Neural progenitor cell (in vitro differentiated cells): ENCODE results near the gene PPFIA2. TPM values are rescaled to one million over a fixed set of nuclear protein-coding genes. Genes with fewer than 3 reads are reported as not detected.

Experiments used
- DNase-seq: peaks from one replicate; pipeline ENCODE4 v3.0.0-alpha.2; 2016; ENCODE audit warnings: low spot score
- H2AFZ ChIP-seq: fragments of 200-600 bp; sonication (generic); replicated peaks from 2 replicates; pipeline ENCODE4 v1.6.1; 2016; ENCODE audit warnings: antibody characterized with exemption
- H3F3A ChIP-seq: fragments of 200-600 bp; sonication (generic); 2 replicates; pipeline ENCODE4 v1.6.1; 2016; ENCODE audit warnings: antibody characterized with exemption, low read depth
- H3K27ac ChIP-seq: fragments of 200-600 bp; sonication (generic); 2 replicates; pipeline ENCODE4 v1.5.1; 2016; ENCODE audit warnings: mild to moderate bottlenecking
- H3K27me3 ChIP-seq: fragments of 200-600 bp; sonication (generic); 2 replicates; pipeline ENCODE4 v1.6.1; 2016; ENCODE audit warnings: mild to moderate bottlenecking, moderate library complexity
- H3K36me3 ChIP-seq: fragments of 200-600 bp; sonication (generic); 2 replicates; pipeline ENCODE4 v1.5.1; 2016
- H3K4me1 ChIP-seq: fragments of 200-600 bp; sonication (generic); 2 replicates; pipeline ENCODE4 v1.6.1; 2016; ENCODE audit warnings: mixed run types
- H3K4me2 ChIP-seq: fragments of 200-600 bp; sonication (generic); 2 replicates; pipeline ENCODE4 v1.6.1; 2016
- H3K4me3 ChIP-seq: fragments of 200-600 bp; sonication (generic); 2 replicates; pipeline ENCODE4 v1.5.1; 2016
- H3K79me2 ChIP-seq: fragments of 200-600 bp; sonication (generic); 2 replicates; pipeline ENCODE4 v1.6.1; 2016; ENCODE audit warnings: low read depth
- H3K9ac ChIP-seq: fragments of 200-600 bp; sonication (generic); 2 replicates; pipeline ENCODE4 v1.6.1; 2016
- H3K9me3 ChIP-seq: fragments of 200-600 bp; sonication (generic); 2 replicates; pipeline ENCODE4 v1.5.1; 2016; ENCODE audit warnings: low read depth
- H4K20me1 ChIP-seq: fragments of 200-600 bp; sonication (generic); 2 replicates; pipeline ENCODE4 v1.6.1; 2016; ENCODE audit warnings: low read depth
- H3K27ac Mint-ChIP-seq: 3 replicates; pipeline ENCODE4 v1.8.0; 2021; ENCODE audit warnings: mixed read lengths
- H3K27me3 Mint-ChIP-seq: 2 replicates; pipeline ENCODE4 v1.8.0; 2022; ENCODE audit warnings: low read depth, mild to moderate bottlenecking, inconsistent platforms, moderate library complexity, mixed read lengths; ENCODE audit not compliant: insufficient read depth
- H3K36me3 Mint-ChIP-seq: 3 replicates; pipeline ENCODE4 v1.8.0; 2021; ENCODE audit warnings: mixed read lengths
- H3K4me1 Mint-ChIP-seq: 3 replicates; pipeline ENCODE4 v1.8.0; 2021; ENCODE audit warnings: mixed read lengths
- H3K4me3 Mint-ChIP-seq: 3 replicates; pipeline ENCODE4 v1.8.0; 2021; ENCODE audit warnings: mild to moderate bottlenecking, moderate library complexity, mixed read lengths
- H3K9me3 Mint-ChIP-seq: 3 replicates; pipeline ENCODE4 v1.8.0; 2020; ENCODE audit warnings: mixed read lengths
- CTCF ChIP-seq: fragments of 200-600 bp; sonication (generic); IDR thresholded peaks from 2 replicates; pipeline ENCODE4 v1.5.1; 2017; ENCODE audit warnings: antibody characterized with exemption, mild to moderate bottlenecking
- EZH2 ChIP-seq: fragments of 200-600 bp; sonication (generic); IDR thresholded peaks from 2 replicates; pipeline ENCODE4 v1.6.1; 2017; ENCODE audit warnings: antibody characterized with exemption, mild to moderate bottlenecking, moderate library complexity
- EZH2phosphoT487 ChIP-seq: fragments of 200-600 bp; sonication (generic); IDR thresholded peaks from 2 replicates; pipeline ENCODE4 v1.6.1; 2017; ENCODE audit warnings: antibody characterized with exemption
- total RNA-seq: library from RNA; depleted of rRNA; stranded (reverse); fragments of >200 nt; gene quantifications from 2 replicates; pipeline ENCODE4 v1.2.3, GENCODE V29; 2015; ENCODE audit warnings: low replicate concordance

Gene PPFIA2
- total RNA-seq, 1 donor from 2014 or later, result 1.4 TPM

- Histone ChIP-seq H3K4me1 (no peaks in the 10 kb centered on the region), H3K27ac (no peak overlapping the region), H3K27me3 (no peaks in the 10 kb centered on the region), H3K4me3 (no peak overlapping the region), H3K79me2 (no peaks in the 10 kb centered on the region), H2AFZ (no peak overlapping the region), H4K20me1 (no peaks in the 10 kb centered on the region), H3F3A (no peaks in the 10 kb centered on the region), H3K36me3 (no peaks in the 10 kb centered on the region), H3K4me2 (no peak overlapping the region), H3K9me3 (no peaks in the 10 kb centered on the region), H3K9ac (no peak overlapping the region)
- no peaks in the 10 kb centered on the region for H3K4me1 Mint-ChIP-seq
- no peaks in the 10 kb centered on the region for H3K36me3 Mint-ChIP-seq
- H3K4me3 Mint-ChIP-seq, result no peak overlapping the region
- TF ChIP-seq CTCF, result no peak
- TF ChIP-seq EZH2, result no peak
- no peak for TF ChIP-seq EZH2phosphoT487
- DNase-seq, result no peak
- H3K9me3 Mint-ChIP-seq, result no peaks in the 10 kb centered on the region
- H3K27ac Mint-ChIP-seq, result no peak overlapping the region
- no peaks in the 10 kb centered on the region for H3K27me3 Mint-ChIP-seq
Observed at GRCh38 chr12:81539279-81539678, 219.9 kb downstream of the PPFIA2 start.

- Histone ChIP-seq H3K4me1 (no peaks in the 10 kb centered on the region), H3K36me3 (no peaks in the 10 kb centered on the region), H3K79me2 (no peaks in the 10 kb centered on the region), H4K20me1 (no peaks in the 10 kb centered on the region), H3K9ac (no peak overlapping the region), H3K4me2 (no peak overlapping the region), H3K9me3 (no peaks in the 10 kb centered on the region), H3K4me3 (no peak overlapping the region), H3K27ac (no peak overlapping the region), H3F3A (no peaks in the 10 kb centered on the region), H2AFZ (no peak overlapping the region), H3K27me3 (no peaks in the 10 kb centered on the region)
- H3K27ac Mint-ChIP-seq, result no peak overlapping the region
- no peak overlapping the region for H3K4me3 Mint-ChIP-seq
- H3K27me3 Mint-ChIP-seq, result no peaks in the 10 kb centered on the region
- no peaks in the 10 kb centered on the region for H3K4me1 Mint-ChIP-seq
- no peaks in the 10 kb centered on the region for H3K36me3 Mint-ChIP-seq
- no peak for DNase-seq
- TF ChIP-seq EZH2, result no peak
- no peak for TF ChIP-seq CTCF
- TF ChIP-seq EZH2phosphoT487, result no peak
- no peaks in the 10 kb centered on the region for H3K9me3 Mint-ChIP-seq
Observed at GRCh38 chr12:81533054-81533453, 226.1 kb downstream of the PPFIA2 start.

GRCh38 chr12:81530352-81530751, 228.8 kb downstream of the PPFIA2 start:
- H3F3A ChIP-seq, result no peaks in the 10 kb centered on the region
- H3K27ac Mint-ChIP-seq, result no peak overlapping the region
- H3K4me2 ChIP-seq, result no peak overlapping the region
- no peaks in the 10 kb centered on the region for H3K36me3 Mint-ChIP-seq
- H3K27ac ChIP-seq, result no peak overlapping the region
- no peaks in the 10 kb centered on the region for H4K20me1 ChIP-seq
- no peaks in the 10 kb centered on the region for H3K9me3 Mint-ChIP-seq
- no peak overlapping the region for H3K4me3 ChIP-seq
- no peak for DNase-seq
- TF ChIP-seq EZH2phosphoT487, result no peak
- no peak for TF ChIP-seq CTCF
- TF ChIP-seq EZH2, result no peak
- H3K27me3 Mint-ChIP-seq, result no peaks in the 10 kb centered on the region
- H2AFZ ChIP-seq, result no peak overlapping the region
- H3K79me2 ChIP-seq, result no peaks in the 10 kb centered on the region
- H3K9me3 ChIP-seq, result no peaks in the 10 kb centered on the region
- H3K4me3 Mint-ChIP-seq, result no peak overlapping the region
- H3K9ac ChIP-seq, result no peak overlapping the region
- H3K36me3 ChIP-seq, result no peaks in the 10 kb centered on the region
- no peaks in the 10 kb centered on the region for H3K4me1 Mint-ChIP-seq
- H3K27me3 ChIP-seq, result no peaks in the 10 kb centered on the region
- no peaks in the 10 kb centered on the region for H3K4me1 ChIP-seq
